CD1c-positive myeloid dendritic cell (primary cell): ENCODE measurements around the gene SUMO1.
"Not testable (repeated sequence)": the region's sequence is repeated elsewhere in the genome, so short reads cannot be mapped to it uniquely, and the experiment has no call there.

Experiments
- DNase-seq: peaks from one replicate; pipeline ENCODE4 v3.0.0-alpha.2; 2016; ENCODE audit errors: extremely low spot score

Gene SUMO1

GRCh38 chr2:202238234-202239197 is at the start of gene SUMO1:
Gene SUMO1 (minus strand): TSS chr2:202238597. CDS start chr2:202238451, 146 bp downstream.
- peak; percentile 91 for DNase-seq

DNA sequence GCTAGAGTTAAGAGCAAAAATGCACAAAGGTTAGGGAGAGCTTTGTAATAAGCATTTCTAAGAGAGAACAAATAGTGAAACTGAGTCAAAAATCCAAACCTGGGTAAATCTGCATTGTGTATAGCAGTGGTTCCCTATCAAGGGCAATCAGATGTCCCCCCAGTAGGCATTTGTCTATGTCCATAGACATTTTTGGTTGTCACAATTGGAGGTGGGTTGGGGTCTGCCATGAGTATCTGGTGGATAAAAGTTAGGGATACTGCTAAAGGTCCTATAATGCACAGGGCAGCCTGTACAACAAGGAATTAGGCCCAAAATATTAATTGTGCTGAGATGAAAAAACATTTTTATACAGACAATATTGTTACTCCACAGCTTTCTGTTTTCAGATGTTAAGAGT is 48.2 kb upstream of the SUMO1 start:
- DNase-seq = no peak

GRCh38 chr2:202278944-202279343 is 40.5 kb upstream of the SUMO1 start:
- DNase-seq = peak; percentile 20

GRCh38 chr2:202278036-202278760 is 39.8 kb upstream of the SUMO1 start:
- DNase-seq = peak; percentile 28

GRCh38 chr2:202276078-202276720 is 37.8 kb upstream of the SUMO1 start:
- DNase-seq = peak; percentile 28

GRCh38 chr2:202270487-202270886 is 32.1 kb upstream of the SUMO1 start:
- DNase-seq = no peak

- DNase-seq = peak; percentile 21
Measured at GRCh38 chr2:202269585-202269984, 31.2 kb upstream of the SUMO1 start.

- DNase-seq = no peak
Measured at GRCh38 chr2:202267495-202267894, 29.1 kb upstream of the SUMO1 start.

- peak; percentile 98 for DNase-seq
Measured at GRCh38 chr2:202265467-202266277, 27.3 kb upstream of the SUMO1 start, which contains the start of gene NOP58. Gene NOP58 (plus strand): TSS chr2:202265763. CDS start chr2:202265942, 179 bp downstream.

GRCh38 chr2:202261531-202261930 is 23.1 kb upstream of the SUMO1 start:
- no peak for DNase-seq

GRCh38 chr2:202251494-202251893 is 13.1 kb upstream of the SUMO1 start:
- no peak for DNase-seq

DNA sequence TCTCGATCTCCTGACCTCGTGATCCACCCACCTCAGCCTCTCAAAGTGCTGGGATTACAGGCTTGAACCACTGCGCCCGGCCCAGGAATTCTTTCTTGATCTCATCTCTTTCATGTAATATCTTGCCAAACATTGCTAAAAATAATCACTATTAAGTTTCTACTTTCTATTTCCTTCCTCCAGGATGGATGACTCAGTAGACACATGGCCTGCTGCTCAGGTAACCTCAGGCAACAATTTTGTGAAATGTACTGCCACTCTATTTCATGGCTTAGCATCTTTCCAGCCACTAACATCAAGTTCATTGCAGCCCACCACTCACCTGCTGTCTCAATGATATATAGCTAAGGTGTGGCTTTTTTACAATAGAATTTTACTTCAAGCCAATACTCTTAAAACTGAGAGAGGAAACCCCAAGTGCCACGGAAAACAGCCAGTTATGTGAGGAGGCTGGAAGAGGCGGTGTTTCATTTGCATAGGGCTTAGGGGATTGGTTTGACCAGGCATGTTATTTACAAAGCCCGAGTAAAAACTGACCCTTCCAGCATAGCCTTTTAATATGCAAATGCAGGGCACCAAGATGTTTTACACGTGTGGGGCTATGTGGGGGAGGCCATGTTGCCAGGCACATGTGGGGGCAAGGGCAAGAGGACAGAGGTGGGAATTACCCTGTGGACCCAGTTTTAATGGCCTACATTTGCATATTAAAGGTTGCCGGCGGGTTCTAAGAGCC is 11.3 kb upstream of the SUMO1 start:
- no peak for DNase-seq

DNA sequence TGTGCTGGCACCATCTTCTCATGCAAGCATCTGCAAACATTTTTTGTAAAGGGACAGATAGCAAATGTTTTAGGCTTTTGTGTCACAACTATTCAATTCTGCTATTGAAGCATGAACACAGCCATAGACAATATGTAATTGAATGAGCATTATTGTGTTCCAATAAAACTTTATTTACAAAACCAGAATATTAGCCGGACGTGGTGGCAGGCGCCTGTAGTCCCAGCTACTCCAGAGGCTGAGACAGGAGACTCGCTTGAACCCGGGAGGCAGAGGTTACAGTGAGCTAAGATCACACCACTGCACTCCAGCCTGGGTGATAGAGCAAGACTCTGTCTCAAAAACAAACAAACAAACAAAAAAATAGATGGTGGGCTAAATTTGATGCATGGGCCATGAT is 9.3 kb upstream of the SUMO1 start:
- not testable (repeated sequence) for DNase-seq

- DNase-seq = peak; percentile 19
Measured at GRCh38 chr2:202237787-202238233, 587 bp downstream of the SUMO1 start.

- DNase-seq = no peak
Measured at GRCh38 chr2:202221873-202222272, 16.5 kb downstream of the SUMO1 start.

DNA sequence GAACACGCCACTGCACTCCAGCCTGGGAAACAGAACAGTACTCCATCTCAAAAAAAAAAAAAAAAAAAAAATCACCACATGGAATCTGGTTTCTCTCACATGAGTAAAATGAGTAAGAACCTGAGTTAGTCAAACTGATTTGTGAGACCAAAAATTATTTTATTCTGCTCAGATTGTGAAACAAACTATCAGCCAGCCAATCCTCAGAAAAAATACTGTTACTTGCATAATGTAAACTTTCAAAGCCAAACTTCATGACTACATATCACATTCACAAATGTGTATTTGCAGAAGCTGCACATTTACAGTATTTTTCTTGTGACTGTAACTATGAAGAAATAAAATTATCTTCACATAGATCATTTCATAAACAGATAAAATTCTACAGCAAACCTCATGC is 23.2 kb downstream of the SUMO1 start:
- DNase-seq = no peak

DNA sequence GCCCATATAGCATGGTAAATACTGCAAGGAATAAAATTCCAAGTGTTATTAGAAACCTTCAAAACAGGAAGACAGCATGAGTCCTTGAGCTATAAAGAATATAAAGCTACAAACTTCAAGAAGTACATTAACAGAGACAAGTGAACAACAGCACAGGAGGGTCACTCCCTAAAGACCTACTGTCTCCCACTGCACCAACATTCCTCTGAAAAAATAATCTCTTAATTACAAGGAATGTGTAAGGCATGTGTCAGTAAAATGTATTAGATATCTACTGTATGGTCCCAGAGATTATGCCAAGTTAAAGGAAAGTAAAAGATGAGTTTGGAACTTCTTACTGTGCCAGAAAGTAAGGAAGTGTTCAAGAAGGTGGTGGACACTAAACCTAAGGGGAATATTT is 29.9 kb downstream of the SUMO1 start:
- DNase-seq = no peak

GRCh38 chr2:202204855-202205254 is 33.5 kb downstream of the SUMO1 start:
- no peak for DNase-seq

DNA sequence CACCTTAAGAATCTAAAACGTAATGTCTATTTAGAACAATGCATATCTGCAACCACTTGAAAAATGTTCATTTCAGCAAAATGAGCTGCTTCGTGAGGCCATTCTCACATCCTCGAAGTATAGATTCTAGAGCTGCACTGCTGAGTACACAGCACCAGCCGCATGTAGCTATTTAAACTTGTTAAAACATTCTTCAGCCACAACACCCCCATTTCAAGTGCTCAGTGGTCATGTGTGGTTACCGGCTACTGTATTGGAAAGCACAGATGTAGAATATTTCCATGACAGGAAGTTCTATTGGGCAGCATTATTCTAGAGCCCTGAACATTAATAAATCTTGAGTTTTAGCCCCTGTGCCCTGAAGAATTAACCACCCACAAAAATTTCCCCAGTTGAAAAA is 35.0 kb downstream of the SUMO1 start:
- no peak for DNase-seq
